Measurements from ENCODE around the gene CD72.
"Not testable (repeated sequence)": the region's sequence is repeated elsewhere in the genome, so short reads cannot be mapped to it uniquely, and the experiment has no call there.

CD72 gene

GRCh38 chr9:35650341-35651158 lies 32.3 kb upstream of the CD72 start, which contains the start of gene SIT1:
SIT1 (minus strand) TSS chr9:35650931; CDS start chr9:35650853, 78 bp downstream.
- no peak for DNase-seq (ENCODE audit: low read depth)
- TF ChIP-seq CTCF (IDR thresholded peaks at IDR 0.05; ENCODE audit: low read depth, low read length, missing control alignments) = no peak
- peak within 1 kb of the TSS; percentile 67 for H3K4me3 ChIP-seq (ENCODE audit: low read depth, low read length)

- TF ChIP-seq CTCF (IDR thresholded peaks at IDR 0.05; ENCODE audit: low read depth, low read length, missing control alignments) = no peak
- peak overlapping the region; percentile 67 for H3K4me3 ChIP-seq (ENCODE audit: low read depth, low read length)
- DNase-seq (ENCODE audit: low read depth) = no peak
Measured at GRCh38 chr9:35649431-35650340, 31.5 kb upstream of the CD72 start.

GRCh38 chr9:35646533-35647265 lies 28.5 kb upstream of the CD72 start:
- TF ChIP-seq CTCF (IDR thresholded peaks at IDR 0.05; ENCODE audit: low read depth, low read length, missing control alignments) = peak; percentile 91
- DNase-seq (ENCODE audit: low read depth) = no peak
- H3K4me3 ChIP-seq (ENCODE audit: low read depth, low read length) = peak overlapping the region; percentile 80

GRCh38 chr9:35646153-35646532 lies 27.9 kb upstream of the CD72 start:
- no peak for DNase-seq (ENCODE audit: low read depth)
- peak overlapping the region; percentile 80 for H3K4me3 ChIP-seq (ENCODE audit: low read depth, low read length)
- no peak for TF ChIP-seq CTCF (IDR thresholded peaks at IDR 0.05; ENCODE audit: low read depth, low read length, missing control alignments)

- peak overlapping the region; percentile 80 for H3K4me3 ChIP-seq (ENCODE audit: low read depth, low read length)
- not testable (repeated sequence) for DNase-seq (ENCODE audit: low read depth)
Measured at GRCh38 chr9:35645736-35646135, 27.5 kb upstream of the CD72 start.

- TF ChIP-seq CTCF (IDR thresholded peaks at IDR 0.05; ENCODE audit: low read depth, low read length, missing control alignments) = no peak
- DNase-seq (ENCODE audit: low read depth) = no peak
- no peak overlapping the region for H3K4me3 ChIP-seq (ENCODE audit: low read depth, low read length)
Measured at GRCh38 chr9:35643046-35643445, 24.8 kb upstream of the CD72 start.

- not testable (repeated sequence) for DNase-seq (ENCODE audit: low read depth)
Measured at GRCh38 chr9:35641478-35641877, 23.3 kb upstream of the CD72 start.

GRCh38 chr9:35640431-35640830 lies 22.2 kb upstream of the CD72 start:
- not testable (repeated sequence) for H3K4me3 ChIP-seq (ENCODE audit: low read depth, low read length); DNase-seq (ENCODE audit: low read depth)

More at GRCh38 chr9:35641478-35641877, 23.3 kb upstream of the CD72 start:
- H3K4me3 ChIP-seq (ENCODE audit: low read depth, low read length) = not testable (repeated sequence)

All from GM12864 (cell line).